IgD-negative memory B cell (primary cell): Measurements from ENCODE around the gene RASAL2. TPM values are rescaled to one million over a fixed set of nuclear protein-coding genes. Genes with fewer than 3 reads are reported as not detected.
"Not testable (repeated sequence)": the region's sequence is repeated elsewhere in the genome, so short reads cannot be mapped to it uniquely, and the experiment has no call there.

ENCODE experiments used
- H3K27ac Mint-ChIP-seq, 3 donors: one replicate each; pipeline ENCODE4 v1.8.0; 2020 to 2022; ENCODE audit warnings: mild to moderate bottlenecking in 3 of 3, mixed read lengths in 3 of 3, moderate library complexity in 1 of 3
- H3K27me3 Mint-ChIP-seq: one replicate; pipeline ENCODE4 v1.8.0; 2021; ENCODE audit warnings: mixed read lengths
- H3K36me3 Mint-ChIP-seq: one replicate; pipeline ENCODE4 v1.8.0; 2020; ENCODE audit warnings: mild to moderate bottlenecking, mixed read lengths
- H3K4me1 Mint-ChIP-seq, 3 donors: one replicate each; pipeline ENCODE4 v1.8.0; 2020 to 2022; ENCODE audit warnings: mixed read lengths in 3 of 3, mild to moderate bottlenecking in 1 of 3
- H3K4me3 Mint-ChIP-seq, 4 donors: one replicate each; pipeline ENCODE4 v1.8.0; 2020 to 2022; ENCODE audit warnings: mild to moderate bottlenecking in 4 of 4, mixed read lengths in 4 of 4, moderate library complexity in 3 of 4
- H3K9me3 Mint-ChIP-seq, 3 donors: one replicate each; pipeline ENCODE4 v1.8.0; 2020 to 2021; ENCODE audit warnings: mixed read lengths in 3 of 3, mild to moderate bottlenecking in 1 of 3
- polyA plus RNA-seq: library from polyadenylated mRNA; unstranded; fragments of 300-500 nt; fragmentation: Illumina TruSeq; gene quantifications from one replicate; pipeline ENCODE4 v1.2.3, GENCODE V29; 2021

Gene RASAL2
- polyA plus RNA-seq, 1 donor from 2014 or later, result 0.09 TPM

DNA sequence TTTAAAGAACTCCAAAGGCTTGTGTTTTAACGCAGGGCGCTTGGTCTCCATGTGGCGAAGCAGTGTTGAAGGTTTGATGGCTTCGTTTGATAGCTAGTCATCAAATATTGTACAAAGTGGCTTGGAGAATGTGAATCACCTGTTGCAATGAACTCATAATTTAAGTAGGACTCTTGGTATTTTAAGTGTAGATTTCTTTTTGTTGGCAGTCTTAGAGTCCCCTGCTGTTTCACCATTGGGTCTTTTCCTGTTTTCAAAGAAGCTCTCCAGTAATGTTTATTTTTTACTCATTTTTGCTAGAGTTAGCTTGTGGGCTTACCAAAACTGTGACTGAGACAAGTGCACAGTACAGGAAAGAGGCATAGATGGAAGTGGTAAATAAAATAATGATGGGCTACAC is 26.2 kb downstream of the RASAL2 start:
- no peaks in the 10 kb centered on the region for H3K36me3 Mint-ChIP-seq
- H3K27ac Mint-ChIP-seq, result no peak overlapping the region
- peaks cover 2 to 8% (median 3%) of the 10 kb centered on the region in 3 donors for H3K9me3 Mint-ChIP-seq
- no peaks in the 10 kb centered on the region for H3K4me1 Mint-ChIP-seq
- H3K4me3 Mint-ChIP-seq, result no peak overlapping the region
- peaks cover 11% of the 10 kb centered on the region for H3K27me3 Mint-ChIP-seq

- not testable (repeated sequence) for H3K36me3 Mint-ChIP-seq, H3K4me1 Mint-ChIP-seq, H3K27ac Mint-ChIP-seq, H3K4me3 Mint-ChIP-seq, H3K9me3 Mint-ChIP-seq
- peaks cover 10% of the 10 kb centered on the region for H3K27me3 Mint-ChIP-seq
These were observed 26.7 kb downstream of the RASAL2 start for GRCh38 chr1:178120520-178121052.

DNA sequence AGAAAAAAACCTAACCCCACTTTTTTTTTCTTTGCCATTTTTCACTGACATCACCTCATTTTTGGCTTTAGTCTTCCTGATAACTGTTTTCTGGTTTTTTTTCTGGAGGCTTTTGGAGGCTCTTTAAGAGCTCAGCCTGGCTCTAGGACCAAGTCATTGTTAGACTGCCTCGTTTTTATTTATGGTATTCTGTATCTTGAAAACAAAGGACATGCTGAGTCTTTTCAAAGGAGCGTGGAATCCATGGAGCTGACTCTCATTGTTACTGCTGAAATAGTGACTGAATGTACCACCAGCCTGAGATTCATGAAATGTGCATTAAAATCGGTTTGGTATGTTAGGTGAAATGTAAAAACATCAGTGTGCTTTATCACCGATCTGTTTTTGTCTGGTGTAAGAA is 28.0 kb downstream of the RASAL2 start:
- peaks cover 0 to 8% (median 3%) of the 10 kb centered on the region in 3 donors for H3K9me3 Mint-ChIP-seq
- H3K27me3 Mint-ChIP-seq, result peaks cover 5% of the 10 kb centered on the region
- no peak overlapping the region for H3K27ac Mint-ChIP-seq
- no peak overlapping the region for H3K4me3 Mint-ChIP-seq
- H3K4me1 Mint-ChIP-seq, result no peaks in the 10 kb centered on the region
- H3K36me3 Mint-ChIP-seq, result no peaks in the 10 kb centered on the region

DNA sequence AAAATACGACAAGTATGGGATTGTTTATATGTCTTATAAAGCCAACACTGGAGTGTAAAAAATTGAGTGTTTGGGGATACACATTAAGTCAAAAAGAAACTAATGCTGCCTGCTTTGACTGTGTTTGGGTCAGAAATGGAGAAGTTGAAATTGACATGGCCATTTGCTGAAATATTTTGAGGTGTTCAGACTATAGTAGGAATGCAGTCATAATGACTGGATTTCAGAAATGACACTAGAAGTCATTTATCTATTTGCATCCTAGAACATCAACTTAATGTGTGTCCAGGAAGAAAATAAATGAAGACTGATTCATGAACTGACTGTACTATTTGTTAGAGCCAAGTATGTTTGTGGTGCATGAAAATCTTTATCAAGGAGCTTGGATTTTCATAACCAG is 28.4 kb downstream of the RASAL2 start:
- Mint-ChIP-seq H3K4me1 (no peaks in the 10 kb centered on the region), H3K27ac (no peak overlapping the region), H3K9me3 (peaks cover 0 to 8% (median 3%) of the 10 kb centered on the region in 3 donors), H3K36me3 (no peaks in the 10 kb centered on the region), H3K27me3 (peaks cover 5% of the 10 kb centered on the region), H3K4me3 (no peak overlapping the region)

- no peaks in the 10 kb centered on the region for H3K36me3 Mint-ChIP-seq
- H3K4me1 Mint-ChIP-seq, result no peaks in the 10 kb centered on the region
- H3K27me3 Mint-ChIP-seq, result peaks cover 6% of the 10 kb centered on the region
- no peak overlapping the region for H3K4me3 Mint-ChIP-seq
- H3K27ac Mint-ChIP-seq, result no peak overlapping the region
- peaks cover 0 to 8% (median 3%) of the 10 kb centered on the region in 3 donors for H3K9me3 Mint-ChIP-seq
These were observed 30.2 kb downstream of the RASAL2 start for GRCh38 chr1:178124115-178124514.

DNA sequence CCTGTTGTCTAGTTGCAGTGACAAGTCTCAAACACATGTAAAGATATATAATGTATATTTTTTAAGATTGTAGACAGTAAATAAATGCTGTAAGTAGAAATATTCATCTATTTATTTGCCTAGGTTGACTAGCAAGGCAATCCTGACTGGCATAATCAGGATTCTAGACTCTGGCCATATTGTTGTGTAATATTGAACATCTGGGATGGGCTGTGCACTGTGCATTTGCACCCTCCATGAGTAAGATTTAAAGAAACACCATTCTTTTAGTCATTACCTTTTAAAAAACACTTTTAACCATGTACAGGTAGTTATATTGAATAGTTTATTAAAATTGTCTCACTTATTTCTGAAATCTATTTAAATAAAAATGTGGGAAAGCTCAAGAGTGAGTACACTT is 32.4 kb downstream of the RASAL2 start:
- Mint-ChIP-seq H3K4me1 (no peaks in the 10 kb centered on the region), H3K36me3 (no peaks in the 10 kb centered on the region), H3K4me3 (no peak overlapping the region)

DNA sequence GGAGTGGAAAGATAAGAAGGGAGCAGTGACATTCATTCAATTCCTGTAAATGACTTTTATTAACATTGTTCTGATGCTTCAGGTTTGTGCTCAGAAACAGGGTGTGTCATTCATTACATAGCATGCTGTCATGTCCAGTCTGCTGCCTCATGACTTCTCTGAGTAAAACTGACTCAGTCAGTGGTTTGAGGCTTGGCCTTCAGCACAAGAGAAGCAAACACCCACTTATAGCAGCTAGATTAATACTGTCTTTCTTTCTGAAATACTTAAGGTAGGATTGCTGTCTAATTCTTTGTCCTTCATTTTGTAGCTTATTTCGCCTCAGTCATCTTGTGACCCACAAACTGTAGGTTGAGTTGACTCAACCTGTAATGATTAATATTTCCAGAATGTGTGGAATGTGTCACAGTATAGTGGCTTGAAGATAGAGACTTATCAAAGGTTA is 32.9 kb downstream of the RASAL2 start:
- Mint-ChIP-seq H3K9me3 (no peaks in the 10 kb centered on the region), H3K4me1 (no peaks in the 10 kb centered on the region), H3K27me3 (peaks cover 6% of the 10 kb centered on the region), H3K36me3 (no peaks in the 10 kb centered on the region), H3K27ac (no peak overlapping the region), H3K4me3 (no peak overlapping the region)

More for the DNA sequence above, 32.4 kb downstream of the RASAL2 start:
- H3K9me3 Mint-ChIP-seq, result no peaks in the 10 kb centered on the region
- H3K27ac Mint-ChIP-seq, result no peak overlapping the region
- peaks cover 4% of the 10 kb centered on the region for H3K27me3 Mint-ChIP-seq

GRCh38 chr1:178127482-178128191 is 33.7 kb downstream of the RASAL2 start:
- H3K27ac Mint-ChIP-seq, result no peak overlapping the region

GRCh38 chr1:178133239-178133989 is 39.5 kb downstream of the RASAL2 start:
- no peaks in the 10 kb centered on the region for H3K36me3 Mint-ChIP-seq
- H3K9me3 Mint-ChIP-seq, result peaks cover 0 to 2% (median 0%) of the 10 kb centered on the region in 3 donors
- H3K4me3 Mint-ChIP-seq, result no peak overlapping the region
- no peaks in the 10 kb centered on the region for H3K4me1 Mint-ChIP-seq
- peaks cover 3% of the 10 kb centered on the region for H3K27me3 Mint-ChIP-seq
- H3K27ac Mint-ChIP-seq, result no peak overlapping the region

More at GRCh38 chr1:178127482-178128191, 33.7 kb downstream of the RASAL2 start:
- Mint-ChIP-seq H3K9me3 (no peaks in the 10 kb centered on the region), H3K4me3 (no peak overlapping the region), H3K27me3 (peaks cover 4% of the 10 kb centered on the region), H3K36me3 (no peaks in the 10 kb centered on the region), H3K4me1 (no peaks in the 10 kb centered on the region)

- Mint-ChIP-seq H3K36me3 (no peaks in the 10 kb centered on the region), H3K27ac (no peak overlapping the region), H3K4me1 (no peaks in the 10 kb centered on the region), H3K9me3 (peaks cover 0 to 2% (median 0%) of the 10 kb centered on the region in 3 donors), H3K27me3 (peaks cover 3% of the 10 kb centered on the region), H3K4me3 (no peak overlapping the region)
These were observed 40.2 kb downstream of the RASAL2 start for GRCh38 chr1:178134061-178134460.

- H3K36me3 Mint-ChIP-seq, result no peaks in the 10 kb centered on the region
These were observed 43.3 kb downstream of the RASAL2 start for GRCh38 chr1:178137238-178137637.

GRCh38 chr1:178142806-178143205 is 48.9 kb downstream of the RASAL2 start:
- no peak overlapping the region for H3K27ac Mint-ChIP-seq
- H3K27me3 Mint-ChIP-seq, result peaks cover 4% of the 10 kb centered on the region
- no peaks in the 10 kb centered on the region for H3K4me1 Mint-ChIP-seq
- H3K9me3 Mint-ChIP-seq, result peaks cover 0 to 2% (median 0%) of the 10 kb centered on the region in 3 donors
- H3K4me3 Mint-ChIP-seq, result no peak overlapping the region
- peaks cover 1% of the 10 kb centered on the region for H3K36me3 Mint-ChIP-seq

More at GRCh38 chr1:178137238-178137637, 43.3 kb downstream of the RASAL2 start:
- H3K27me3 Mint-ChIP-seq, result peaks cover 4% of the 10 kb centered on the region
- no peaks in the 10 kb centered on the region for H3K4me1 Mint-ChIP-seq
- no peak overlapping the region for H3K27ac Mint-ChIP-seq
- H3K4me3 Mint-ChIP-seq, result no peak overlapping the region
- peaks cover 0 to 2% (median 0%) of the 10 kb centered on the region in 3 donors for H3K9me3 Mint-ChIP-seq

GRCh38 chr1:178143730-178144690 is 50.1 kb downstream of the RASAL2 start:
- no peaks in the 10 kb centered on the region for H3K4me1 Mint-ChIP-seq
- H3K27me3 Mint-ChIP-seq, result peaks cover 4% of the 10 kb centered on the region
- no peak overlapping the region for H3K27ac Mint-ChIP-seq
- H3K9me3 Mint-ChIP-seq, result peaks cover 0 to 2% (median 0%) of the 10 kb centered on the region in 3 donors
- H3K4me3 Mint-ChIP-seq, result no peak overlapping the region
- peaks cover 1% of the 10 kb centered on the region for H3K36me3 Mint-ChIP-seq

GRCh38 chr1:178145605-178146004 is 51.7 kb downstream of the RASAL2 start:
- Mint-ChIP-seq H3K27ac (no peak overlapping the region), H3K27me3 (peaks cover 4% of the 10 kb centered on the region), H3K4me3 (no peak overlapping the region), H3K9me3 (peaks cover 0 to 2% (median 0%) of the 10 kb centered on the region in 3 donors), H3K36me3 (peaks cover 1% of the 10 kb centered on the region), H3K4me1 (no peaks in the 10 kb centered on the region)
